Stimulated activated CD4-positive, alpha-beta T cell treated with anti-CD3 and anti-CD28 coated beads, Interleukin-12 subunit alpha, Interleukin-12 subunit beta, amount 100 ng/mL, for 4 hours (primary cell): ENCODE measurements around the gene MCC.
"Not testable (repeated sequence)": the region's sequence is repeated elsewhere in the genome, so short reads cannot be mapped to it uniquely, and the experiment has no call there.

ENCODE experiments used
- DNase-seq: peaks from one replicate; pipeline ENCODE4 v3.0.0-alpha.2; 2020

The MCC gene

GRCh38 chr5:113092683-113093082 lies 395.6 kb downstream of the MCC start:
- no peak for DNase-seq

GRCh38 chr5:113091622-113092021 lies 396.6 kb downstream of the MCC start:
- DNase-seq: no peak

GRCh38 chr5:113090336-113091106 lies 397.7 kb downstream of the MCC start:
- DNase-seq: no peak

GRCh38 chr5:113089653-113090335 lies 398.5 kb downstream of the MCC start:
- no peak for DNase-seq

GRCh38 chr5:113087976-113088514 lies 400.2 kb downstream of the MCC start:
- DNase-seq: no peak

GRCh38 chr5:113085880-113086409 lies 402.3 kb downstream of the MCC start:
- DNase-seq: no peak

GRCh38 chr5:113085084-113085414 lies 403.2 kb downstream of the MCC start:
- DNase-seq: no peak

- DNase-seq: no peak
Observed at GRCh38 chr5:113084402-113085083, 403.7 kb downstream of the MCC start.

GRCh38 chr5:113083481-113083880 lies 404.8 kb downstream of the MCC start:
- no peak for DNase-seq

- no peak for DNase-seq
Observed at GRCh38 chr5:113082547-113082905, 405.7 kb downstream of the MCC start.

GRCh38 chr5:113081881-113082546 lies 406.2 kb downstream of the MCC start:
- no peak for DNase-seq

GRCh38 chr5:113081091-113081839 lies 407.0 kb downstream of the MCC start:
- no peak for DNase-seq

- DNase-seq: not testable (repeated sequence)
Observed at GRCh38 chr5:113076649-113077048, 411.6 kb downstream of the MCC start.

GRCh38 chr5:113075019-113075418 lies 413.2 kb downstream of the MCC start:
- no peak for DNase-seq

GRCh38 chr5:113073629-113074034 lies 414.6 kb downstream of the MCC start:
- not testable (repeated sequence) for DNase-seq

- DNase-seq: no peak
Observed at GRCh38 chr5:113071401-113071800, 416.9 kb downstream of the MCC start.

- DNase-seq: no peak
Observed at GRCh38 chr5:113070901-113071300, 417.4 kb downstream of the MCC start.

- no peak for DNase-seq
Observed at GRCh38 chr5:113068559-113068958, 419.7 kb downstream of the MCC start.

GRCh38 chr5:113067635-113068344 lies 420.5 kb downstream of the MCC start:
- no peak for DNase-seq

- no peak for DNase-seq
Observed at GRCh38 chr5:113065626-113066025, 422.6 kb downstream of the MCC start.

- no peak for DNase-seq
Observed at GRCh38 chr5:113064806-113065205, 423.4 kb downstream of the MCC start.

- DNase-seq: no peak
Observed at GRCh38 chr5:113063927-113064326, 424.3 kb downstream of the MCC start.
